LNCAP (cell line): ENCODE data around the gene TRIO.

Source experiments
- TF ChIP-seq, protein P1 (sequence below): fragments of 450-650 bp; IDR thresholded peaks from 2 replicates; pipeline ENCODE4 v1.5.1; 2017; ENCODE audit warnings: mild to moderate bottlenecking

Gene TRIO

GRCh38 chr5:14125262-14125661 is 17.9 kb upstream of the TRIO start:
- TF ChIP-seq, protein P1, sequence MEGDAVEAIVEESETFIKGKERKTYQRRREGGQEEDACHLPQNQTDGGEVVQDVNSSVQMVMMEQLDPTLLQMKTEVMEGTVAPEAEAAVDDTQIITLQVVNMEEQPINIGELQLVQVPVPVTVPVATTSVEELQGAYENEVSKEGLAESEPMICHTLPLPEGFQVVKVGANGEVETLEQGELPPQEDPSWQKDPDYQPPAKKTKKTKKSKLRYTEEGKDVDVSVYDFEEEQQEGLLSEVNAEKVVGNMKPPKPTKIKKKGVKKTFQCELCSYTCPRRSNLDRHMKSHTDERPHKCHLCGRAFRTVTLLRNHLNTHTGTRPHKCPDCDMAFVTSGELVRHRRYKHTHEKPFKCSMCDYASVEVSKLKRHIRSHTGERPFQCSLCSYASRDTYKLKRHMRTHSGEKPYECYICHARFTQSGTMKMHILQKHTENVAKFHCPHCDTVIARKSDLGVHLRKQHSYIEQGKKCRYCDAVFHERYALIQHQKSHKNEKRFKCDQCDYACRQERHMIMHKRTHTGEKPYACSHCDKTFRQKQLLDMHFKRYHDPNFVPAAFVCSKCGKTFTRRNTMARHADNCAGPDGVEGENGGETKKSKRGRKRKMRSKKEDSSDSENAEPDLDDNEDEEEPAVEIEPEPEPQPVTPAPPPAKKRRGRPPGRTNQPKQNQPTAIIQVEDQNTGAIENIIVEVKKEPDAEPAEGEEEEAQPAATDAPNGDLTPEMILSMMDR: no peak

- TF ChIP-seq, protein P1: no peak
Observed at GRCh38 chr5:14127587-14127986, 15.6 kb upstream of the TRIO start.

DNA sequence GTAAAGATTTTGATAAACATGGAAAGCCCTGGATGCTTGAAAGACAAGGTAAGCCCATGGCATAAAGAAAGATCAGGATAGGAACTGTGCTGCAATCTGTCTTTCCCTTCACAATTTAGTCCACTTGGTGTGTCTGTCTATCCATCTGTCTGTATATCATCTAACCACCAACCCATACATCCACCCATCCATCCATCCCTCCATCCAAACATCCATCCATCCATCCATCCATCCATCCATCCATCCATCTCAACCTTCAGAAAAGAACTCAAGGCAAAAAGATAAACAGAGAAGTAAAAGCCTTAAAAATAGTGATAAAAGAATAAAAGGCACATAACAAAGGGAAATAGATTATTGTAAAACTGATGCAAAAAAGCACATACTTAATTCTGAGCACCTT is 15.1 kb upstream of the TRIO start:
- TF ChIP-seq, protein P1: no peak

GRCh38 chr5:14129123-14129522 is 14.0 kb upstream of the TRIO start:
- TF ChIP-seq, protein P1: no peak

DNA sequence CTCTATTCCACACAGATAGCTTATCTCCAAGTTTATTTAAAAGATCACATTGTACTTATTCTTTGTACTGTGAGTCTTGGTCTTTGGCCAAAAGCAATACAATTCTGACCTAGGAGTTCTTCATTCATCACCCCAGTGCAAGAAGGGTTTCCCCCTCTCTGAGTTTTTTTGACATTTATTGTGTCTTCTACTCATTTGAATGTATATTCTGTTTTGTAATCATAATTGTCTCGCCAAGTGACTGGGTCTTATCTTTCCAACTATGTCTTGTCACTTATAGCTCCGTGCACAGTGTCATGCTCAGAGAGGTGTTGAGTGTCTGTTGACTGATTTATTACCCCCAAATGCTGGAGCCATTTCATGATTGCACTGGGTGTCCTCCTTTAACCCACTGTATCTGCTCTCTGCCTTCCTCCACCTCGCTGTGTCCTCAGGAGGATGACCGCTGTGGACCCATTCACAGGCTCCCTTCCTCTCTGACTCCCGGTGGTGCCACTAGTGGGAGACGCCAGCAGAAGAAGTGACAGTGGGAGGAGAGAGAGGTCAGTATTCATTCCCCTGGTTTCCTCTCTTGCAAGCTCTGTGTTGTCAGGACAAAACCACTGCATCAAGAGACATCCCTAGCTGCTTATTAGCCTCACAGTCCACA is 11.2 kb upstream of the TRIO start:
- TF ChIP-seq, protein P1: no peak

- TF ChIP-seq, protein P1: no peak
Observed at GRCh38 chr5:14133394-14133793, 9.7 kb upstream of the TRIO start.

DNA sequence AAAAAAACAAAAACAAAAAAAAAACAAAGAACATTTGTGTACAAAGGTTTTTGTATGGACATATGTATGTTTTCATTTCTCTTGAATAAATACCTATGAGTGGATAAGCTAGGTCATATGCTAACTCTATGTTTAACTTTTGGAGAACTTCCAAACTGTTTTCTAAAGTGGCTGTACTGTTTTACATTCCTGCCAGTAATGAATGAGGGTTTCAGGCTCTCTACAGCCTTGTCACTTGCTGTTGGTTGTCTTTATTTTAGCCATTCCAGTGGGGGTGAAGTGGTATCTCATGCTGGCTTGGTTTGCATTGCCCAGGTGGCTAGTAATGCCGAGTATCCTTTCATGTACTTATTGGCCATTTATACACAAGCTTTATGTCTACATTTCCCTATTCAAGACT is 9.1 kb upstream of the TRIO start:
- TF ChIP-seq, protein P1: no peak

DNA sequence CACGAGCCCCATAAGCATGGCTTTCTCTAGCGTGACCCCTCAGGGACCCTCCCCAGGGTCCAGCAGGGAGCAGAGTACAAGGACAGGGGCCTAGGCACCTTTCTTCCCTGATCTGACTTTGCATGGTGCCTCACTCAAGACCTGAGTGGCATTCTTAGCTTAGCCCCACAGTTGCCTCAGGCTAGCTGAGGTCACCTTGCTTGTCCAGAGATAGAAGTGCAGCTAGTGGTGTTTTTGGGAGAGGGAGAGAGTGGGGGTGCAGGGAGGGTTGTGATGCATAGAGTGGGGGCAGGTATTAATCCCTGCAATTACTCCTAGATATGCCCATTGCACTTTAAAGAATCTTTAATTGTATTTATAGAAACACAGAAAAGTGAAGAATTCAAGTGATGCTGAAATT is 8.4 kb upstream of the TRIO start:
- TF ChIP-seq, protein P1: no peak
